Activated CD4-positive, alpha-beta T cell treated with anti-CD3 and anti-CD28 coated beads for 48 hours (primary cell): ENCODE data around the gene COL23A1.
"Not testable (repeated sequence)": the region's sequence is repeated elsewhere in the genome, so short reads cannot be mapped to it uniquely, and the experiment has no call there.

Experiments
- DNase-seq: peaks from one replicate; pipeline ENCODE4 v3.0.0-alpha.2; 2020

COL23A1 gene

GRCh38 chr5:178249191-178249989 lies 340.8 kb downstream of the COL23A1 start:
- DNase-seq, result no peak

DNA sequence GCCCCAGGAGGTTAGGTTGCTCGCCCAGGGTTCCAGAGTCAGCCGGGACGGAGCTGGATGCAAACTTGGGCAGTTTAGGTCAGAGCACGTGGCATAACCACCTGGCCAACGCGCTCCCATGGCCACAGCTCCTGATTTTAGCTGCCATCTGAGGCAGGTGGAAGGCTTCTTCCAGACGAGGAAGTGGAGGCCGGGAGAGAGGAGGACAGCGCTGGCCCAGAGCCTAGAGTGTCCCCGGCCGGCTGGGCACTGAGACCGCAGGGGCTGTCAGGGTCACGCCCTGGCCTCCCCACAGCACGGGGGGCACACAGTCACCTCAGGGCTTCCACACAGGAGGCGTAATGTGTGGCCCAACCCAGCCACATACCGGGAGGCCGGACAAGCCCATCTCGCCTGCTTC lies 341.4 kb downstream of the COL23A1 start:
- DNase-seq, result no peak

DNA sequence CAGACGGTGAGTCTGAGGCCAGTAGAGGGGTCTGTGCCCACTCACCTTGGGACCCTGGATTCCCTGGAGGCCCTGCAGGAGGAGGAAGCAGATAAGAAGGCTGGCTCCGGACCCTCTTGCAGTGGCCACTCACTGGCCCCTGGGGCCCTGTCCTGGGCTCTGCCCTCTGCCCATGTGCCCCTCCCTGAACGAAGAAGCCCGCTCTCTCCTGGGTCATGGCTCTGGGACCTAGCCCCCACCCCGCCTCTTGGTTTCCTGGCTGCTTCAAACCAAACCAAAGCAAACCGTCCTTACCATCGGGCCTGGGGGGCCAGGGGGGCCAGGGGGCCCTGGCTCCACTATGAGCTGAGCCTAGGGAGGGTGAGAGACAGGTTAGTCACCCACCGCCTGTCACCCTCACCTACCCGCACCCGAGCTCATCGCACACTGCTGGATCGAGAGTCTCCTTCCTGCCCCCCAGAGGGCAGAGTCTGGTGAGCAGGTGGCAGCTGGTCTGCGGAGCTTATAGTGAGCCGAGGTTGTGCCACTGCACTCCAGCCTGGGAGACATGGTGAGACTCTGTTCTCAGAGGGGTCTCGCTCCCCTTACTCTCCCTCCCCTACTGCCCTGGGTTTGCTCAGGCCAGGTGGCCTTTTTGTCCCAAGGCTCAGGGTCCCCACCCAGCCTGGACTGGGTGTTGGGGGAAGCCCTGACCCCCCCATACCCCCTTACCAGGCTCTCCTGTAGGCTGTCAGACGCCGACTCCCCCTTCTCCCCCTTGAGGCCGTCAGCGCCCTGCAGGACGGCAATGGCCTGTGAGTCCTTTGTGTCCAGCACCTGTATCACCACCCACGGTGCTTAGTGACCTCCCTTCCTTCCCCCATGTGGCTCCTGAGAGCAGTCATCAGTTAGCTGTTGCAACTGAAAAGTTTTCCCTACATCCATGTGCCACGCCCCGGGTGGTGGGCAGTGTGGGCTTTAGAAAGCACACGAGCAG lies 342.4 kb downstream of the COL23A1 start:
- peak; percentile 31 for DNase-seq

GRCh38 chr5:178246624-178247279 lies 343.4 kb downstream of the COL23A1 start:
- DNase-seq, result no peak

GRCh38 chr5:178245389-178245788 lies 344.8 kb downstream of the COL23A1 start:
- DNase-seq, result no peak

- no peak for DNase-seq
Observed at GRCh38 chr5:178244576-178244975, 345.6 kb downstream of the COL23A1 start.

DNA sequence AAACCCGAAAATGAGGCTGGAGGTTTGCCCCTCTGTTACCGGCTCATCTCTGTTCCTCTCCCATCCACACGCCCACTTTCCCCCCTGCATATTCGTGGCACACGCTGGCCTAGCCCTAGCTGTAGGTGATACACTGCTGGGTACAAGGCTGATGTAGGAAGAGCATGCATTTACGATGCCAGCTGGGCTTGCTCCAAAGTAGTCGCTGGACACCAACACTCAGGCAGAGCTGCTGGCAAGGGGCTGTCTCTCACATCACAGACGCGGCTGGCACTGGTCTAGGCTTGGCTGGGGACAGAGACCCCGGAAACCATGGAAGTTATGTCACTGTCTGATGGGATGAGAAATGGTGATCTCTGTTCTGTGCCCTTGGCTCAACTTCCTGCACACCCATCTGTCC lies 347.8 kb downstream of the COL23A1 start:
- no peak for DNase-seq

GRCh38 chr5:178241688-178242231 lies 348.4 kb downstream of the COL23A1 start:
- no peak for DNase-seq

DNA sequence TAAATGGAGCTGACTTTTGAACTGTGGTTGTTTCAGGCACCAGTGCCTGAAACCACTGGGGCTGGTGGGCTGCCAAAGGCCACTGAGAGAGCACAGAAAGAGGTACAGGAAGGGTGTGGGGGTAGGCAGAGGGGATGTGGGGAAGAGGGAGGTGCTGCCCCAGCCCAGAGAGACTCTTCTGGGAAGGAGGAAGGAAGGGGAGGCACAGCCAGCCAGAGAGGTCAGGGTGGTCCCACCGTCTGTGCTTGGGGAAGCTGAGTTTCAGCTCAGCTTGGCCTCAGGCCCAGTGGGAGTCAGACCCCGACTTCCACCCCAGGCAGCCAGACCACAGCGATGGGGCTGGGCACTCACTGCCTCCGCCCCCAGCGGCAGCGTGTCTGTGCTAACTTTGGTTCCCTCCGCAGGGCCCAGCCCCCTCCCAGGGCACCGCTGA lies 348.9 kb downstream of the COL23A1 start:
- no peak for DNase-seq

DNA sequence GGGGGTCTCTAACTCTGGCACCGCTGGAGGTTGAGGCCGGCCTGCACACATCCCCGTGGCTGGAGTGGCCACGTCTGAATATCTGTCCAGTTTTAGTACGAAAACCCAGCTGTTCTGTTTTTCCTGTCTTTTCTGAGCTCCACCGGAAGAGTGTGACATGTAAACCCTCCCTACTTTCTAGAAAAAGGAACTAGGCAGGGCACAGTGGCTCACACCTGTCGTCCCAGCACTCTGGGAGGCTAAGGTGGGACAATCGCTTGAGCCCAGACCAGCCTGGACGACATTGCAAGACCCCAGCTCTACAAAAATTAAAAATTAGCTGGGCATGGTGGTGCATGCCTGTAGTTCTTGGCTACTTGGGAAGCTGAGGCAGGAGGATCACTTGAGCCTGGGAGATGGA lies 349.4 kb downstream of the COL23A1 start:
- DNase-seq, result no peak

DNA sequence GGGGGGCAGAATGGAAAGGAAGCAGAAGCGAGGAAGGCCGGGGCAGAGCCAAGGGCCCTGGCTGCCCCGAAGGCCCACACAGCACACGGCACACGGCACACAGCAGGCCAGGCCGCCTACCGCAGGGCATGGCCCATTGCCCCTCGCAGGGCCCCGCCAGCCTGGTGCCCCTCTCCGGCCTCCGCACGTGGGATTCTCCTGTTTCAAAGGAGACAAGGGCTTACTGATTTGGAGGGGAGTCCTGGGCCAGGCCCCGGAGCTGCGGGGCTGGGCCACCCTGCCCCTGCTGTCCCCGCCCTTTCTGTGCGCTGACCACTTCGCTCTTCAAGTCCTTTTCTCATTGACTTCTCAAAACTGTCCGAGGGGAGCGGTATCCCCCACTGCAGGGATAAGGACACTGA lies 349.9 kb downstream of the COL23A1 start:
- DNase-seq, result no peak

GRCh38 chr5:178239626-178240301 lies 350.4 kb downstream of the COL23A1 start:
- not testable (repeated sequence) for DNase-seq

DNA sequence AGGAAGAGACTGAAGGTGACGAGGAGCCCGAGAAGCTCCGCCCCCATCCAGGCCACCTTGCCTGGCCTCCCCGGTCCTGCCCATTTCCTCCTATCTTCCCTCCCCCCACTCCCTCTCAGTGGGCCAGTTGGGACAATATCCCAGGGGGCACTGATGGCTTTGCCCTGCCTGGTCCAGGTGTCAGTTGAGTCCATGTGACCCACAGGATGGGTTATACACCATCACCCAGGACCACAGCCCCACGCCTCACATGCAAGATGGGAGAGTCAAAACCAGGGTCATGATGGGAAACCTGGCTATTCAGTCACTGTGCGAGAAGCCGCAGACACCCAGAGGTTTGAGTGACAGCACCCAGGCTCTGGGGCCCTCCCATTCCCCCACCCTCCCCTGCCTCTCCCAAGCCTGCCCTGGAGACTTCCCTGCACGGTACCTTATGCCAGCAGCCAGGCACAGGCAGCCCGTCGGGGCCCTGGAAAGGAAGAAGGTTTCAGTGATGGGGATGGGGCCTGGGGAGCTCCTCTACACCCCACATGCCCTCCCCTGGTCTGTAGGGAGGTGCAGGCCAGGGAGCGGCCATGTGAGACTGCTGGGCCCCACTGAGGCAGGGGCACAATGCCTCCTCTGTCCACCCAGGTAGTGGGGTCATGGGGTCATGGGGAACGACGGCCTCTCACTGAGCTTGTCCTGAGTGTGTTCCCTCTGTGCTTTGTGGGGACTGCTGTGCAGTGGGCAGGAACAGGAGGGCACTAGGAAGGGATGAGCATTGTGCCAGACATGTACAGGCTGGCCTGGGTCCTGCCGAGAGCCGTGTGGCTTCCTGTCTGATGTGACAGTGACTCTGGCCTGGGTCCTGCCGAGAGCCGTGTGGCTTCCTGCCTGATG lies 351.2 kb downstream of the COL23A1 start:
- DNase-seq, result peak; percentile 34

DNA sequence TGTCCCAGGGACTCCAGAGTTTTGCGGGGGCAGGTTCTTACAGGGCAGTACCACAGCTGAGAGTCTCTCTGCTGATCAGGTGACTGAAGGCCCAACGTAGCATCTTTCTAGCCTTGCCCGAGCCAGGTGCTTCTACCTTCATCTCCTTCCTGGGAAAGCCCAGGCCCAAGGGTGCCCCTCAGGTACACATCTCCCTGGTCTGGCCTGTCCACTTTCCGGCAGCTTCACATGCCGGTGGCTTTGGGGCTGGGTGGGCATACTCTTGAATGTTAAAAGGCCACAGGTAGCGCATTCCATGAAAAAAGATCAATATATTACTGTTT lies 351.9 kb downstream of the COL23A1 start:
- DNase-seq, result no peak

DNA sequence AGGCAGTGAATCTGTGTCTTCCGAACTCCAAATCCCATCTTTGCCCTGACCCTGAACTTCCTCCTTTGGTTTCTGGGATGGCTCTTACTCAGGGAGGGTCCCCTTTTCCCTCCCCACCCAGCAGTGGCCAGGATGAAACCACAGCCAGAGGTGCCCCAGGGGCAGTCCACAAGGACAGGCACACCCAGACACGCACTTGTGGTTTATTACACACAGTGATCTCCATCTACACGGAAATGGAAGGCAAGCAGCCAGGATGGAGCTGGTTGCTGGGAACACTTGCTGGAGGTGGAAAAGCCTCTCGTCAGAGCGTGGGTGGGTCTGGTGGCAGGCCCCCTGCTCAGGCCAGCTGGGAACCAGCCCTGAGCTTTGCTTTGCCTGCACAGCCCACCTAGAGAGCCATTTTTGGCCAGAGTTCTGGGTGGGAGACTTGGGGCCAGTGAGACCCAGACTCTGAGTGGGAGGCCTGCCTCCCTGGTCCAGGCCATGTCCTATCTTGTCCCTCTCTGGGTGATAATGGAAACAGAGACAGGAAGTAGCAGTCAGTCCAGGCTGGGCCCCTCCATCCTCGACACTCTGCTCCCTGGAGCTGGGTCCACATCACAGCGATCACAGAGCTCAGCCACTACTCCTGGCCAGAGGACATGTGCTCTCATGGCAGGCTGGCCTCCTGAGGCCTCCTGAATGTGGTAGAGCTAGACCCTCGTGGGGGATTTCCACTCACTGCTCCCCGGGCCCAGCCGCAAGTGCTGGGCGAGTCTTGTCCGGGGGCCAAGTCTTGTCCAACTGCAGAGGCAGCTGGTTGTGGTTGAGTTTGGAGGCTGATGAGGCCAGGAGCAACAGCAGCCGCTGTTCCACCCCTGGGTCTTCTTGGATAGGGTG lies 352.5 kb downstream of the COL23A1 start:
- DNase-seq, result no peak

DNA sequence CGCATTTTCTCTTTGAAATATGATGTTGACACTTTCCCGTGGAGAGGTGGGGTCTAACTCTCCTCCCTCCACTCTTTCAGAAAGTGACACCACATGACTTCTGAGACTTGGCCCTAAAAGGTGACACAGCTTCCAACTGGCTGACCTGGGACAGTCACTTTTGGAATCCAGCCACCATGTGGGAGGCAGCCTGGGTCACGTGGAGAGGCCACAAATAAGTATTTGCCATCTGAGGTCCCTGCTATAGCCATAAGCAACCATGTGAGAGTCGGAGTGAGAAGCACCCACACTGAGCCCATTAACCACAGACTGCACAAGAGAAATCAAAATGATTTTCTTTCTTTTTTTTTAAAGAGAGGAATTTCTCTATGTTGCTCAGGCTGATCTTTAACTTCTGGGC lies 353.5 kb downstream of the COL23A1 start:
- DNase-seq, result no peak

GRCh38 chr5:178236126-178236525 lies 354.1 kb downstream of the COL23A1 start:
- no peak for DNase-seq

GRCh38 chr5:178235588-178235974 lies 354.6 kb downstream of the COL23A1 start:
- no peak for DNase-seq

GRCh38 chr5:178234750-178235587 lies 355.2 kb downstream of the COL23A1 start:
- DNase-seq, result peak; percentile 86
